ENCODE results near the gene C2orf69.
A peak's percentile ranks its signal among the peaks of the same experiment; 100 is the strongest.
"Not testable (repeated sequence)": the region's sequence is repeated elsewhere in the genome, so short reads cannot be mapped to it uniquely, and the experiment has no call there.

Gene C2orf69

GRCh38 chr2:199907008-199907714 is 3.9 kb upstream of the C2orf69 start:
- no peak overlapping the region for H3K27ac ChIP-seq (ENCODE audit: low read length, poor library complexity, severe bottlenecking)
- no peaks in the 10 kb centered on the region for H3K9me3 ChIP-seq (ENCODE audit: control insufficient read depth, low read length)
- no peak overlapping the region for H3K4ac ChIP-seq (ENCODE audit: low read depth in 1 of 2, low read length in 2 of 2)
- H3K18ac ChIP-seq (ENCODE audit: low read depth in 1 of 2, low read length in 2 of 2): no peak overlapping the region
- no peak overlapping the region for H3K9ac ChIP-seq (ENCODE audit: low read length)
- H2BK5ac ChIP-seq (ENCODE audit: low read depth, low read length, poor library complexity, severe bottlenecking): no peak overlapping the region
- no peak overlapping the region for H2AFZ ChIP-seq (ENCODE audit: low read depth, low read length)
- no peak overlapping the region for H3K4me3 ChIP-seq (ENCODE audit: insufficient read depth in 1 of 2, low read depth in 1 of 2, low read length in 2 of 2)
- no peak overlapping the region for H2BK12ac ChIP-seq (ENCODE audit: low read length in 2 of 2)
- no peak overlapping the region for H2BK15ac ChIP-seq (ENCODE audit: low read depth, poor library complexity, severe bottlenecking)
- no peak for DNase-seq
- H3K4me1 ChIP-seq (ENCODE audit: control insufficient read depth, insufficient read depth, low read depth, low read length): no peaks in the 10 kb centered on the region
- WGBS: no CpG with 5 or more reads among the region's 2 CpGs
- no peaks in the 10 kb centered on the region for H3K27me3 ChIP-seq (ENCODE audit: control insufficient read depth in 1 of 2, insufficient read depth in 1 of 2, low read length in 2 of 2)
- H3K23ac ChIP-seq (ENCODE audit: low read length in 2 of 2): no peak overlapping the region
- H4K8ac ChIP-seq (ENCODE audit: low read length): no peak overlapping the region
- H4K91ac ChIP-seq (ENCODE audit: low read length): no peak overlapping the region
- H3K36me3 ChIP-seq (ENCODE audit: control insufficient read depth in 1 of 2, insufficient read depth in 2 of 2, low read depth in 1 of 2, low read length in 2 of 2): no peaks in the 10 kb centered on the region
- no peak overlapping the region for H3K14ac ChIP-seq (ENCODE audit: low read length in 2 of 2)
- no peak overlapping the region for H3K4me2 ChIP-seq (ENCODE audit: low read length, poor library complexity, severe bottlenecking)
- H3K79me1 ChIP-seq (replicated peaks; ENCODE audit: low read length, poor library complexity, severe bottlenecking): no peaks in the 10 kb centered on the region
- no peak overlapping the region for H2BK120ac ChIP-seq (ENCODE audit: low read depth, low read length)
- H2AK5ac ChIP-seq (ENCODE audit: low read length, severe bottlenecking): no peak overlapping the region

- H3K4ac ChIP-seq (ENCODE audit: low read depth in 1 of 2, low read length in 2 of 2): peak overlapping the region in 1 of 2 experiments; percentile 41
- H4K8ac ChIP-seq (ENCODE audit: low read length): no peak overlapping the region
- H3K14ac ChIP-seq (ENCODE audit: low read length in 2 of 2): no peak overlapping the region
- H3K27me3 ChIP-seq (ENCODE audit: control insufficient read depth in 1 of 2, insufficient read depth in 1 of 2, low read length in 2 of 2): no peaks in the 10 kb centered on the region
- H3K79me1 ChIP-seq (replicated peaks; ENCODE audit: low read length, poor library complexity, severe bottlenecking): no peaks in the 10 kb centered on the region
- no peak overlapping the region for H2BK5ac ChIP-seq (ENCODE audit: low read depth, low read length, poor library complexity, severe bottlenecking)
- no peak overlapping the region for H3K27ac ChIP-seq (ENCODE audit: low read length, poor library complexity, severe bottlenecking)
- H2BK12ac ChIP-seq (ENCODE audit: low read length in 2 of 2): no peak overlapping the region
- H4K91ac ChIP-seq (ENCODE audit: low read length): no peak overlapping the region
- H3K4me3 ChIP-seq (ENCODE audit: insufficient read depth in 1 of 2, low read depth in 1 of 2, low read length in 2 of 2): peak overlapping the region; percentile 95 to 97
- no peak overlapping the region for H2AK5ac ChIP-seq (ENCODE audit: low read length, severe bottlenecking)
- no peak for DNase-seq
- peaks cover 0 to 5% of the 10 kb centered on the region in 2 experiments for H3K36me3 ChIP-seq (ENCODE audit: control insufficient read depth in 1 of 2, insufficient read depth in 2 of 2, low read depth in 1 of 2, low read length in 2 of 2)
- H3K9me3 ChIP-seq (ENCODE audit: control insufficient read depth, low read length): no peaks in the 10 kb centered on the region
- no peak overlapping the region for H2AFZ ChIP-seq (ENCODE audit: low read depth, low read length)
- H3K4me1 ChIP-seq (ENCODE audit: control insufficient read depth, insufficient read depth, low read depth, low read length): peaks cover 2% of the 10 kb centered on the region
- no peak overlapping the region for H3K23ac ChIP-seq (ENCODE audit: low read length in 2 of 2)
- WGBS: 44% methylated on average over 17 of the region's 18 CpGs
- no peak overlapping the region for H2BK120ac ChIP-seq (ENCODE audit: low read depth, low read length)
- H3K18ac ChIP-seq (ENCODE audit: low read depth in 1 of 2, low read length in 2 of 2): no peak overlapping the region
- peak overlapping the region; percentile 89 for H3K4me2 ChIP-seq (ENCODE audit: low read length, poor library complexity, severe bottlenecking)
- no peak overlapping the region for H2BK15ac ChIP-seq (ENCODE audit: low read depth, poor library complexity, severe bottlenecking)
- peak overlapping the region; percentile 97 for H3K9ac ChIP-seq (ENCODE audit: low read length)
These were observed 598 bp upstream of the C2orf69 start for GRCh38 chr2:199910338-199911051.

GRCh38 chr2:199911877-199912161 is 726 bp downstream of the C2orf69 start:
- H3K27me3 ChIP-seq (ENCODE audit: control insufficient read depth in 1 of 2, insufficient read depth in 1 of 2, low read length in 2 of 2): no peaks in the 10 kb centered on the region
- no peak overlapping the region for H2BK120ac ChIP-seq (ENCODE audit: low read depth, low read length)
- H3K9ac ChIP-seq (ENCODE audit: low read length): peak overlapping the region; percentile 97
- H3K79me1 ChIP-seq (replicated peaks; ENCODE audit: low read length, poor library complexity, severe bottlenecking): peaks cover 2% of the 10 kb centered on the region
- H3K27ac ChIP-seq (ENCODE audit: low read length, poor library complexity, severe bottlenecking): peak overlapping the region; percentile 82
- peak overlapping the region in 1 of 2 experiments; percentile 73 for H3K14ac ChIP-seq (ENCODE audit: low read length in 2 of 2)
- H4K8ac ChIP-seq (ENCODE audit: low read length): peak overlapping the region; percentile 99
- no peak overlapping the region for H2AK5ac ChIP-seq (ENCODE audit: low read length, severe bottlenecking)
- no peak overlapping the region for H2BK15ac ChIP-seq (ENCODE audit: low read depth, poor library complexity, severe bottlenecking)
- H4K91ac ChIP-seq (ENCODE audit: low read length): peak overlapping the region; percentile 96
- H3K4me3 ChIP-seq (ENCODE audit: insufficient read depth in 1 of 2, low read depth in 1 of 2, low read length in 2 of 2): peak overlapping the region; percentile 95 to 97
- no peak overlapping the region for H2BK12ac ChIP-seq (ENCODE audit: low read length in 2 of 2)
- H3K9me3 ChIP-seq (ENCODE audit: control insufficient read depth, low read length): no peaks in the 10 kb centered on the region
- peaks cover 2% of the 10 kb centered on the region for H3K4me1 ChIP-seq (ENCODE audit: control insufficient read depth, insufficient read depth, low read depth, low read length)
- no peak overlapping the region for H2BK5ac ChIP-seq (ENCODE audit: low read depth, low read length, poor library complexity, severe bottlenecking)
- peaks cover 4 to 14% of the 10 kb centered on the region in 2 experiments for H3K36me3 ChIP-seq (ENCODE audit: control insufficient read depth in 1 of 2, insufficient read depth in 2 of 2, low read depth in 1 of 2, low read length in 2 of 2)
- 0% methylated on average over 11 of the region's 13 CpGs for WGBS
- peak overlapping the region; percentile 96 to 97 for H3K18ac ChIP-seq (ENCODE audit: low read depth in 1 of 2, low read length in 2 of 2)
- peak overlapping the region in 1 of 2 experiments; percentile 60 for H3K4ac ChIP-seq (ENCODE audit: low read depth in 1 of 2, low read length in 2 of 2)
- no peak overlapping the region for H2AFZ ChIP-seq (ENCODE audit: low read depth, low read length)
- H3K23ac ChIP-seq (ENCODE audit: low read length in 2 of 2): peak overlapping the region in 1 of 2 experiments; percentile 90
- no peak for DNase-seq
- H3K4me2 ChIP-seq (ENCODE audit: low read length, poor library complexity, severe bottlenecking): peak overlapping the region; percentile 59

GRCh38 chr2:199912553-199913114 is 1.5 kb downstream of the C2orf69 start:
- not testable (repeated sequence) for H3K79me1 ChIP-seq (replicated peaks; ENCODE audit: low read length, poor library complexity, severe bottlenecking); H2BK5ac ChIP-seq (ENCODE audit: low read depth, low read length, poor library complexity, severe bottlenecking); H3K18ac ChIP-seq (ENCODE audit: low read depth in 1 of 2, low read length in 2 of 2); H2AK5ac ChIP-seq (ENCODE audit: low read length, severe bottlenecking); H4K91ac ChIP-seq (ENCODE audit: low read length); H3K4me1 ChIP-seq (ENCODE audit: control insufficient read depth, insufficient read depth, low read depth, low read length); H3K4ac ChIP-seq (ENCODE audit: low read depth in 1 of 2, low read length in 2 of 2); H2BK15ac ChIP-seq (ENCODE audit: low read depth, poor library complexity, severe bottlenecking); H2BK120ac ChIP-seq (ENCODE audit: low read depth, low read length); H3K14ac ChIP-seq (ENCODE audit: low read length in 2 of 2); H4K8ac ChIP-seq (ENCODE audit: low read length); DNase-seq; H3K9me3 ChIP-seq (ENCODE audit: control insufficient read depth, low read length); H2AFZ ChIP-seq (ENCODE audit: low read depth, low read length); H3K23ac ChIP-seq (ENCODE audit: low read length in 2 of 2); H3K27me3 ChIP-seq (ENCODE audit: control insufficient read depth in 1 of 2, insufficient read depth in 1 of 2, low read length in 2 of 2); H2BK12ac ChIP-seq (ENCODE audit: low read length in 2 of 2); H3K27ac ChIP-seq (ENCODE audit: low read length, poor library complexity, severe bottlenecking)
- H3K36me3 ChIP-seq (ENCODE audit: control insufficient read depth in 1 of 2, insufficient read depth in 2 of 2, low read depth in 1 of 2, low read length in 2 of 2): peaks cover 8 to 20% of the 10 kb centered on the region in 2 experiments
- H3K4me2 ChIP-seq (ENCODE audit: low read length, poor library complexity, severe bottlenecking): peak overlapping the region; percentile 29
- H3K9ac ChIP-seq (ENCODE audit: low read length): peak overlapping the region; percentile 97
- peak overlapping the region in 1 of 2 experiments; percentile 97 for H3K4me3 ChIP-seq (ENCODE audit: insufficient read depth in 1 of 2, low read depth in 1 of 2, low read length in 2 of 2)
- 92% methylated on average over 9 of the region's 12 CpGs for WGBS

Data from mesenchymal stem cell (in vitro differentiated cells and primary cell).